ENCODE measurements around the gene TROAP. TPM values are rescaled to one million over a fixed set of nuclear protein-coding genes. Genes with fewer than 3 reads are reported as not detected.
"Not testable (repeated sequence)": the region's sequence is repeated elsewhere in the genome, so short reads cannot be mapped to it uniquely, and the experiment has no call there.

The TROAP gene
- total RNA-seq, 1 donor from 2014 or later = 58.3 TPM

GRCh38 chr12:49323524-49324097 lies 556 bp downstream of the TROAP start:
- peaks cover 3% of the 10 kb centered on the region for H3K27me3 Mint-ChIP-seq (ENCODE audit: low read depth)
- H3K36me3 Mint-ChIP-seq (ENCODE audit: low read depth) = peaks cover 26% of the 10 kb centered on the region
- peaks cover 13% of the 10 kb centered on the region for H3K4me1 Mint-ChIP-seq (ENCODE audit: low read depth)
- intact Hi-C loops (cut with micrococcal nuclease) = loop anchor here (2.0 kb wide), 3 partner anchors 45 to 193 kb away; partner anchors contain the start of genes TUBA1B and TUBA1C
- H3K27ac Mint-ChIP-seq = peak overlapping the region; percentile 82
- DNase-seq (ENCODE audit: low spot score) = no peak
- H3K9me3 Mint-ChIP-seq = no peaks in the 10 kb centered on the region
- H3K4me3 Mint-ChIP-seq (ENCODE audit: low read depth) = peak overlapping the region; percentile 99

DNA sequence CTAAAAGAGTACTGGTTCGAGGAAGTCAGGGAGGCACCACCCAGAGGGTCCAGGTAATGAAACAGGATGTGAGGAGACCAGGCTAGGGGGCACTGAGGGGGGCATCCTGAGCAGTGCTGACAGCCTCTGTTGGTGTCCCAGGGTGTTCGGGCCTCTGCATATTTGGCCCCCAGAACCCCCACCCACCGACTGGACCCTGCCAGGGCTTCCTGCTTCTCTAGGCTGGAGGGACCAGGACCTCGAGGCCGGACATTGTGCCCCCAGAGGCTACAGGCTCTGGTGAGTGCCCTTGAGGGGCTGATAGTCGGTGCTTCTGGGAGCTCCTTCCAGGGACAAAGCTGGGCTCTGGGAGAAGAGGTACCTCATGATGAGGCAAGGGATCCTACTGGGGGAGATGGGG lies 2.6 kb downstream of the TROAP start:
- Mint-ChIP-seq H3K4me1 (ENCODE audit: low read depth) (peaks cover 13% of the 10 kb centered on the region), H3K27me3 (ENCODE audit: low read depth) (no peaks in the 10 kb centered on the region), H3K4me3 (ENCODE audit: low read depth) (no peak overlapping the region), H3K36me3 (ENCODE audit: low read depth) (peaks cover 38% of the 10 kb centered on the region), H3K9me3 (no peaks in the 10 kb centered on the region), H3K27ac (no peak overlapping the region)
- intact Hi-C loops (cut with micrococcal nuclease) = no loop called here
- DNase-seq (ENCODE audit: low spot score) = no peak

DNA sequence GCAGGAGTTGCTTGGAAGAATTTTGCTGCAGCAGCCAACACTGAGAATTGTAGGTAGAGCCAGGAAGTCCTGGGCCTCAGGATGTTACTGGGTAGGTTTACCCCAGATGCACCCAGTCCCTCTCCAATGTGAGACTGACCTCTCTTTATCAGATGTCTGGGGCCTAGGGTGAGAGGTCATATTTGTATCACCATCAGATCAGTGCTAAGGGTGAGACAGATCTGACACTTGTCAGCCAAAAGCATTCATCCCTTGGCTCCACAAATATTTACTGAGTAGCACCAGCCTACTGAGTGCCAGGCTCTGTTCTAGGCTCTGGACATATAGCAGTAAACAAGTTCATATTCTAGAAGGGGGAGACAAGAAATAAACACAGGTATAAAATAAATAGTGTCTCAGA lies 4.3 kb downstream of the TROAP start:
- Mint-ChIP-seq H3K36me3 (ENCODE audit: low read depth) (peaks cover 55% of the 10 kb centered on the region), H3K4me3 (ENCODE audit: low read depth) (no peak overlapping the region), H3K27me3 (ENCODE audit: low read depth) (peaks cover 5% of the 10 kb centered on the region), H3K27ac (no peak overlapping the region), H3K4me1 (ENCODE audit: low read depth) (peaks cover 4% of the 10 kb centered on the region), H3K9me3 (no peaks in the 10 kb centered on the region)
- DNase-seq (ENCODE audit: low spot score) = no peak
- intact Hi-C loops (cut with micrococcal nuclease) = no loop called here

- peaks cover 3% of the 10 kb centered on the region for H3K4me1 Mint-ChIP-seq (ENCODE audit: low read depth)
- H3K27ac Mint-ChIP-seq = no peak overlapping the region
- no peak for DNase-seq (ENCODE audit: low spot score)
- no peak overlapping the region for H3K4me3 Mint-ChIP-seq (ENCODE audit: low read depth)
- H3K27me3 Mint-ChIP-seq (ENCODE audit: low read depth) = peaks cover 9% of the 10 kb centered on the region
- intact Hi-C loops (cut with micrococcal nuclease) = no loop called here
- H3K9me3 Mint-ChIP-seq = no peaks in the 10 kb centered on the region
- peaks cover 58% of the 10 kb centered on the region for H3K36me3 Mint-ChIP-seq (ENCODE audit: low read depth)
Measured at GRCh38 chr12:49327887-49328286, 4.8 kb downstream of the TROAP start.

GRCh38 chr12:49328816-49329215 lies 5.8 kb downstream of the TROAP start:
- H3K4me3 Mint-ChIP-seq (ENCODE audit: low read depth) = no peak overlapping the region
- DNase-seq (ENCODE audit: low spot score) = no peak
- H3K27ac Mint-ChIP-seq = no peak overlapping the region
- H3K9me3 Mint-ChIP-seq = no peaks in the 10 kb centered on the region
- peaks cover 5% of the 10 kb centered on the region for H3K4me1 Mint-ChIP-seq (ENCODE audit: low read depth)
- peaks cover 52% of the 10 kb centered on the region for H3K36me3 Mint-ChIP-seq (ENCODE audit: low read depth)
- intact Hi-C loops (cut with micrococcal nuclease) = no loop called here
- peaks cover 14% of the 10 kb centered on the region for H3K27me3 Mint-ChIP-seq (ENCODE audit: low read depth)

DNA sequence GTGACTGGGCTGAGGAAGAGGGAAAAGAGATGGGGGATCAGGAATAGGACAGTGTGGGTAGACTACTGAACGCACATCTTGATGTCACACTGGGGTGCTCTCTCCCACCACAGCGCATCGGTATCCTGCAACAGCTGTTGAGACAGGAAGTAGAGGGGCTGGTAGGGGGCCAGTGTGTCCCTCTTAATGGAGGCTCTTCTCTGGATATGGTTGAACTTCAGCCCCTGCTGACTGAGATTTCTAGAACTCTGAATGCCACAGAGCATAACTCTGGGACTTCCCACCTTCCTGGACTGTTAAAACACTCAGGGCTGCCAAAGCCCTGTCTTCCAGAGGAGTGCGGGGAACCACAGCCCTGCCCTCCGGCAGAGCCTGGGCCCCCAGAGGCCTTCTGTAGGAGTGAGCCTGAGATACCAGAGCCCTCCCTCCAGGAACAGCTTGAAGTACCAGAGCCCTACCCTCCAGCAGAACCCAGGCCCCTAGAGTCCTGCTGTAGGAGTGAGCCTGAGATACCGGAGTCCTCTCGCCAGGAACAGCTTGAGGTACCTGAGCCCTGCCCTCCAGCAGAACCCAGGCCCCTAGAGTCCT lies 7.1 kb downstream of the TROAP start:
- Mint-ChIP-seq H3K36me3 (ENCODE audit: low read depth) (peaks cover 44% of the 10 kb centered on the region), H3K27me3 (ENCODE audit: low read depth) (peaks cover 24% of the 10 kb centered on the region), H3K9me3 (no peaks in the 10 kb centered on the region), H3K4me3 (ENCODE audit: low read depth) (no peak overlapping the region), H3K4me1 (ENCODE audit: low read depth) (peaks cover 4% of the 10 kb centered on the region), H3K27ac (no peak overlapping the region)
- DNase-seq (ENCODE audit: low spot score) = no peak
- intact Hi-C loops (cut with micrococcal nuclease) = no loop called here

DNA sequence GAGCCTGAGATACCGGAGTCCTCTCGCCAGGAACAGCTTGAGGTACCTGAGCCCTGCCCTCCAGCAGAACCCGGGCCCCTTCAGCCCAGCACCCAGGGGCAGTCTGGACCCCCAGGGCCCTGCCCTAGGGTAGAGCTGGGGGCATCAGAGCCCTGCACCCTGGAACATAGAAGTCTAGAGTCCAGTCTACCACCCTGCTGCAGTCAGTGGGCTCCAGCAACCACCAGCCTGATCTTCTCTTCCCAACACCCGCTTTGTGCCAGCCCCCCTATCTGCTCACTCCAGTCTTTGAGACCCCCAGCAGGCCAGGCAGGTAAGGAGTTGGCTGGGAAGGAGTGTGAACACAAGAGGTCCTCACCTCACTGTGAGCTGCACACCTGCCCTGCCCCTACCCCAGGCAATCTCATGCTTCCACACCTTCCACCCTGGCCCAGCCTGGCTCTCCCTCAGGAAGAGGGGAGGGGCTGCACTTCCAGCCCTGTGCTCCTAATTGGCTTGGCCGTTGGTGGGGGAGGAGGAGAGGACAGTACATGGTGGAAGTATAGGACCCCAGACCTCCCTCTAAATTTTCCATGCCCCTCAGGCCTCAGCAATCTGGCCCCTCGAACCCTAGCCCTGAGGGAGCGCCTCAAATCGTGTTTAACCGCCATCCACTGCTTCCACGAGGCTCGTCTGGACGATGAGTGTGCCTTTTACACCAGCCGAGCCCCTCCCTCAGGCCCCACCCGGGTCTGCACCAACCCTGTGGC lies 7.8 kb downstream of the TROAP start:
- Mint-ChIP-seq H3K4me1 (ENCODE audit: low read depth) (peaks cover 6% of the 10 kb centered on the region), H3K27ac (no peak overlapping the region), H3K9me3 (no peaks in the 10 kb centered on the region), H3K36me3 (ENCODE audit: low read depth) (peaks cover 44% of the 10 kb centered on the region), H3K4me3 (ENCODE audit: low read depth) (no peak overlapping the region), H3K27me3 (ENCODE audit: low read depth) (peaks cover 31% of the 10 kb centered on the region)
- intact Hi-C loops (cut with micrococcal nuclease) = no loop called here
- DNase-seq (ENCODE audit: low spot score) = no peak

DNA sequence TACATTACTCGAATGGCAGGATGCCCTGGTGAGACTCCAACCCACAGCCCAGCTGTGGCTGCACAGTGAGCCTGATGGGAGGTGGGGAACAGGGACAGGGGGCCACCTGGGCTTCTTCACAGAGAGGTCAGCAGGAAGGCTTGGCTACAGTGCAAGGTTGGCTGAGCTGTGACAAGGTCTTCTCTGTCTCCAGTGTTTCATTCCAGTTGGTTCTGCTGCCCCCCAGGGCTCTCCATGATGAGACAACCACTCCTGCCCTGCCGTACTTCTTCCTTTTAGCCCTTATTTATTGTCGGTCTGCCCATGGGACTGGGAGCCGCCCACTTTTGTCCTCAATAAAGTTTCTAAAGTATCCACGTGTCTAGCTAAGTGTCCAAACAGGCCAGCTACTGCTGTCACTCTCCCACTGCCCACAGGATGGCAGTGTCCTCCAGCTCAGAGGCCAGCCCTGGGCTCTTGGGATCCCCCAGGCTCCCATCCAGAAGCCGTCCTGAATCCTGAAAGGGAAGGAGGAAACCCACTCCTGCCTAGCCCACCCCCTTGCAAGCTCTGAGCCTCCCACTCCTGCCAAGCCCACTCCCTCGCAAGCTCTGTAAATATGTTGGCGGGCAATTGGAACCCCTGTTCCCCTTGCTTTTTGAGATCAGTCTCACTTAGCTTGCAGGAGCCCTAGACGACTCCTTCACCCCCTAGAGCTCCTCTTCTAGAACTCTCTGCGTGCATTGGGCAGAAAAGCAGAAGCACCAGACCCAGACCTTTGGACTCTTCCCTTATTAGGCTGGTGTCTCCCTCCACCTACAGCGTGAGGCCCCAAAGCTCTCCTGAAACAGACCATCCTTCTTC lies 8.5 kb downstream of the TROAP start:
- H3K4me3 Mint-ChIP-seq (ENCODE audit: low read depth) = no peak overlapping the region
- no peak overlapping the region for H3K27ac Mint-ChIP-seq
- no peaks in the 10 kb centered on the region for H3K9me3 Mint-ChIP-seq
- peaks cover 32% of the 10 kb centered on the region for H3K27me3 Mint-ChIP-seq (ENCODE audit: low read depth)
- DNase-seq (ENCODE audit: low spot score) = no peak
- peaks cover 4% of the 10 kb centered on the region for H3K4me1 Mint-ChIP-seq (ENCODE audit: low read depth)
- peaks cover 38% of the 10 kb centered on the region for H3K36me3 Mint-ChIP-seq (ENCODE audit: low read depth)
- intact Hi-C loops (cut with micrococcal nuclease) = loop anchor here (2.0 kb wide), 1 partner anchor 15 kb away; the partner anchor contains the start of gene DNAJC22

GRCh38 chr12:49332441-49332861 lies 9.4 kb downstream of the TROAP start:
- H3K27ac Mint-ChIP-seq = no peak overlapping the region
- H3K27me3 Mint-ChIP-seq (ENCODE audit: low read depth) = peaks cover 39% of the 10 kb centered on the region
- no peak overlapping the region for H3K4me3 Mint-ChIP-seq (ENCODE audit: low read depth)
- no peaks in the 10 kb centered on the region for H3K9me3 Mint-ChIP-seq
- H3K36me3 Mint-ChIP-seq (ENCODE audit: low read depth) = peaks cover 37% of the 10 kb centered on the region
- intact Hi-C loops (cut with micrococcal nuclease) = loop anchor here (2.0 kb wide), 1 partner anchor 14 kb away; the partner anchor contains the start of gene DNAJC22
- DNase-seq (ENCODE audit: low spot score) = no peak
- peaks cover 10% of the 10 kb centered on the region for H3K4me1 Mint-ChIP-seq (ENCODE audit: low read depth)

- Mint-ChIP-seq H3K9me3 (no peaks in the 10 kb centered on the region), H3K4me1 (ENCODE audit: low read depth) (peaks cover 15% of the 10 kb centered on the region), H3K4me3 (ENCODE audit: low read depth) (no peak overlapping the region), H3K27me3 (ENCODE audit: low read depth) (peaks cover 44% of the 10 kb centered on the region), H3K27ac (no peak overlapping the region), H3K36me3 (ENCODE audit: low read depth) (peaks cover 34% of the 10 kb centered on the region)
- no peak for DNase-seq (ENCODE audit: low spot score)
- intact Hi-C loops (cut with micrococcal nuclease) = loop anchor here (2.0 kb wide), 1 partner anchor 14 kb away; the partner anchor contains the start of gene DNAJC22
Measured at GRCh38 chr12:49332891-49333371, 9.9 kb downstream of the TROAP start.

DNA sequence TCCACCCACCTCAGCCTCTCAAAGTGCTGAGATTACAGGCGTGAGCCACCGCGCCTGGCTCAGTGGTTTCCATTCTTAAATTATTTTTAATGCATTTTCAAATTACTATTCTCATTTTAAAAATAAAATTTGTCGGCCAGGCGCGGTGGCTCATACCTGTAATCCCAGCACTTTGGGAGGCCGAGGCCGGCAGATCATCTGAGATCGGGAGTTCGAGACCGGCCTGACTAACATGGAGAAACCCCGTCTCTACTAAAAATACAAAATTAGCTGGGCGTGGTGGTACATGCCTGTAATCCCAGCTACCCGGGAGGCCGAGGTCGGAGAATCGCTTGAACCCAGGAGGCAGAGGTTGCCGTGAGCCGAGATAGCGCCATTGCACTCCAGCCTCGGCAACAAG lies 10.7 kb downstream of the TROAP start:
- H3K36me3 Mint-ChIP-seq (ENCODE audit: low read depth) = peaks cover 31% of the 10 kb centered on the region
- not testable (repeated sequence) for H3K27ac Mint-ChIP-seq; H3K4me3 Mint-ChIP-seq (ENCODE audit: low read depth); H3K9me3 Mint-ChIP-seq; DNase-seq (ENCODE audit: low spot score)
- intact Hi-C loops (cut with micrococcal nuclease) = loop anchor here (2.0 kb wide), 1 partner anchor 13 kb away; the partner anchor contains the start of gene DNAJC22
- H3K27me3 Mint-ChIP-seq (ENCODE audit: low read depth) = peaks cover 53% of the 10 kb centered on the region
- peaks cover 17% of the 10 kb centered on the region for H3K4me1 Mint-ChIP-seq (ENCODE audit: low read depth)

GRCh38 chr12:49334226-49334625 lies 11.2 kb downstream of the TROAP start:
- H3K9me3 Mint-ChIP-seq = no peaks in the 10 kb centered on the region
- H3K4me3 Mint-ChIP-seq (ENCODE audit: low read depth) = no peak overlapping the region
- H3K36me3 Mint-ChIP-seq (ENCODE audit: low read depth) = peaks cover 28% of the 10 kb centered on the region
- intact Hi-C loops (cut with micrococcal nuclease) = no loop called here
- peaks cover 57% of the 10 kb centered on the region for H3K27me3 Mint-ChIP-seq (ENCODE audit: low read depth)
- no peak overlapping the region for H3K27ac Mint-ChIP-seq
- DNase-seq (ENCODE audit: low spot score) = no peak
- H3K4me1 Mint-ChIP-seq (ENCODE audit: low read depth) = peaks cover 17% of the 10 kb centered on the region

All from activated T-helper 2 cell treated with anti-CD3 and anti-CD28 coated beads, Interferon-gamma antibody, Interleukin-2, Interleukin-4, amounts not matched to agents 10 μg/mL and 5 μg/mL and 100 μg/mL, durations not matched to agents 14 hours and 24 hours and 36 hours (primary cell).